Stimulated activated CD4-positive, alpha-beta T cell treated with anti-CD3 and anti-CD28 coated beads, Interleukin-1b, Interleukin-23, amount 100 ng/mL, for 4 hours (primary cell): ENCODE data around the gene MAP3K20.

Source experiments
- DNase-seq, 2 donors: peaks; one replicate each; pipeline ENCODE4 v3.0.0-alpha.2; 2020; ENCODE audit warnings: low read depth in 2 of 2

Gene MAP3K20

GRCh38 chr2:173050684-173051083, 25.0 kb upstream of the MAP3K20 start:
- DNase-seq, result no peak

- DNase-seq, result no peak
Measured at GRCh38 chr2:173051463-173052215, 24.0 kb upstream of the MAP3K20 start.

GRCh38 chr2:173053043-173053699, 22.5 kb upstream of the MAP3K20 start:
- no peak for DNase-seq

- DNase-seq, result no peak
Measured at GRCh38 chr2:173054466-173054865, 21.2 kb upstream of the MAP3K20 start.

- no peak for DNase-seq
Measured at GRCh38 chr2:173056705-173057364, 18.8 kb upstream of the MAP3K20 start.

- no peak for DNase-seq
Measured at GRCh38 chr2:173058097-173058496, 17.5 kb upstream of the MAP3K20 start.

GRCh38 chr2:173058673-173059072, 17.0 kb upstream of the MAP3K20 start:
- DNase-seq, result no peak

- DNase-seq, result no peak
Measured at GRCh38 chr2:173059292-173059691, 16.4 kb upstream of the MAP3K20 start.

- DNase-seq, result no peak
Measured at GRCh38 chr2:173059971-173060461, 15.6 kb upstream of the MAP3K20 start.

- DNase-seq, result no peak
Measured at GRCh38 chr2:173062801-173063200, 12.8 kb upstream of the MAP3K20 start.

- DNase-seq, result no peak
Measured at GRCh38 chr2:173064151-173064805, 11.4 kb upstream of the MAP3K20 start.

GRCh38 chr2:173066887-173067676, 8.6 kb upstream of the MAP3K20 start:
- DNase-seq, result no peak

GRCh38 chr2:173075056-173075780, 428 bp upstream of the MAP3K20 start:
- no peak for DNase-seq

GRCh38 chr2:173076581-173077345, 1.1 kb downstream of the MAP3K20 start:
- peak in 1 of 2 donors; percentile 11 for DNase-seq

- DNase-seq, result no peak
Measured at GRCh38 chr2:173077506-173078177, 2.0 kb downstream of the MAP3K20 start.

GRCh38 chr2:173079141-173079540, 3.5 kb downstream of the MAP3K20 start:
- no peak for DNase-seq

GRCh38 chr2:173079973-173080860, 4.6 kb downstream of the MAP3K20 start:
- DNase-seq, result no peak

- no peak for DNase-seq
Measured at GRCh38 chr2:173086518-173087213, 11.0 kb downstream of the MAP3K20 start.
